SK-N-SH treated with all-trans-retinoic acid at 6 μM for 48 hours (cell line): ENCODE measurements around the gene IDH3B.

Experiments
- ATAC-seq: fragments of 200-7000 bp; cut with Tn5 transposase; 3 replicates; pipeline ENCODE4 v1.9.1; 2020; ENCODE audit warnings: mild to moderate bottlenecking, moderate library complexity
- ARNTL ChIP-seq: fragments of 450-650 bp; formaldehyde crosslinking; IDR thresholded peaks from 2 replicates; pipeline ENCODE4 v1.5.0; 2020; ENCODE audit warnings: low read depth, mild to moderate bottlenecking, moderate library complexity, borderline replicate concordance
- BACH2 ChIP-seq: fragments of 250-450 bp; sonication (Bioruptor Pico); IDR thresholded peaks from 2 replicates; pipeline ENCODE4 v1.9.0; 2021; ENCODE audit warnings: mild to moderate bottlenecking, borderline replicate concordance
- CREB5 ChIP-seq: fragments of 250-450 bp; sonication (Bioruptor Pico); IDR thresholded peaks from 2 replicates; pipeline ENCODE4 v1.5.1; 2020; ENCODE audit warnings: low read depth, mild to moderate bottlenecking, moderate library complexity
- CSDC2 ChIP-seq: fragments of 250-450 bp; sonication (Bioruptor Pico); IDR thresholded peaks from 2 replicates; pipeline ENCODE4 v1.5.0; 2020; ENCODE audit warnings: mild to moderate bottlenecking, moderate library complexity
- ESRRG ChIP-seq: fragments of 250-450 bp; sonication (Bioruptor Pico); IDR thresholded peaks from 2 replicates; pipeline ENCODE4 v1.6.1; 2021; ENCODE audit warnings: mild to moderate bottlenecking
- GLIS3 ChIP-seq: fragments of 250-450 bp; sonication (Bioruptor Pico); IDR thresholded peaks from 2 replicates; pipeline ENCODE4 v1.5.0; 2020; ENCODE audit warnings: mild to moderate bottlenecking, moderate library complexity
- ISL1 ChIP-seq: fragments of 250-450 bp; sonication (Bioruptor Pico); IDR thresholded peaks from 2 replicates; pipeline ENCODE4 v2.1.2; 2022; ENCODE audit warnings: mild to moderate bottlenecking, moderate library complexity
- PPARA ChIP-seq: fragments of 250-450 bp; sonication (Bioruptor Pico); IDR thresholded peaks from 2 replicates; pipeline ENCODE4 v1.5.0; 2020; ENCODE audit warnings: mild to moderate bottlenecking, borderline replicate concordance
- RARB ChIP-seq: fragments of 250-450 bp; sonication (Bioruptor Pico); IDR thresholded peaks from 2 replicates; pipeline ENCODE4 v1.8.0; 2021; ENCODE audit warnings: mild to moderate bottlenecking, moderate library complexity
- SNAI2 ChIP-seq: fragments of 250-450 bp; sonication (Bioruptor Pico); IDR thresholded peaks from 2 replicates; pipeline ENCODE4 v1.5.0; 2020; ENCODE audit warnings: mild to moderate bottlenecking, moderate library complexity
- TCF4 ChIP-seq: fragments of 250-450 bp; sonication (Bioruptor Pico); IDR thresholded peaks from 2 replicates; pipeline ENCODE4 v1.8.0; 2021; ENCODE audit warnings: mild to moderate bottlenecking, moderate library complexity, borderline replicate concordance
- ZC3H10 ChIP-seq: fragments of 250-450 bp; sonication (Bioruptor Pico); IDR thresholded peaks from 2 replicates; pipeline ENCODE4 v1.5.1; 2021; ENCODE audit warnings: mild to moderate bottlenecking, moderate library complexity
- ZFP3 ChIP-seq: fragments of 250-450 bp; sonication (Bioruptor Pico); IDR thresholded peaks from 2 replicates; pipeline ENCODE4 v1.5.0; 2020; ENCODE audit warnings: mild to moderate bottlenecking, moderate library complexity
- ZNF565 ChIP-seq: fragments of 450-650 bp; formaldehyde crosslinking; conservative IDR thresholded peaks from 2 replicates; pipeline ENCODE4 v1.5.0; 2020; ENCODE audit warnings: low read depth, mild to moderate bottlenecking, moderate library complexity
- ZNF70 ChIP-seq: fragments of 450-650 bp; formaldehyde crosslinking; IDR thresholded peaks from 2 replicates; pipeline ENCODE4 v1.5.0; 2020; ENCODE audit warnings: mild to moderate bottlenecking, moderate library complexity
- ZNF8 ChIP-seq: fragments of 450-650 bp; formaldehyde crosslinking; IDR thresholded peaks from 2 replicates; pipeline ENCODE4 v1.5.0; 2020; ENCODE audit warnings: mild to moderate bottlenecking, moderate library complexity
- TF ChIP-seq, protein P1 (sequence below): fragments of 250-450 bp; sonication (Bioruptor Pico); IDR thresholded peaks from 2 replicates; pipeline ENCODE4 v1.5.1; 2021; ENCODE audit warnings: mild to moderate bottlenecking, moderate library complexity
- TF ChIP-seq, protein P2 (sequence below): fragments of 250-450 bp; sonication (Bioruptor Pico); IDR thresholded peaks from 2 replicates; pipeline ENCODE4 v1.8.0; 2021; ENCODE audit warnings: low read depth, mild to moderate bottlenecking, moderate library complexity, borderline replicate concordance
- TF ChIP-seq, protein P3 (sequence below): fragments of 250-450 bp; sonication (Bioruptor Pico); IDR thresholded peaks from 2 replicates; pipeline ENCODE4 v1.8.0; 2020; ENCODE audit warnings: mild to moderate bottlenecking, moderate library complexity, borderline replicate concordance

IDH3B gene

DNA sequence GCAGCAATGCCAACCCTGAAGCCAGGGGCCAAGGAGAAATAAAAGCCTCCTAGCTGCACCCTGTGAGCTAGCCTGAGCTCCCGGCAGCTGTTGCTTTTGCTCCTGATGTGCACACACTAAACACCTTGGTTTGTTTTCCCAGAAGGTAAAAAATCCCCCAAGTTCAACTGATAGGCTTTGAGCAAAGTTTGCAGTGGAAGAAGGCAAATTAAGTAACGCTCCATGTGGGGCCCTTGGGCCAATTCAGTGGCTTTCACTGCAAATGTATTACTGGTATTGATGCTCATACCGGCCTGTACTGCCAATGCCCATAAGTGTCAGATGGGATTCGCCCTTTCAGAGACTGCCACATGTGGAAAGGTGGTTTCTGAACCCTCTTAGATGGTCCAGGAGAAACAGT is 9.4 kb upstream of the IDH3B start:
- TF ChIP-seq ZNF565 (CRISPR knock-in tag) (no peak), RARB (no peak), ZNF8 (no peak), ZC3H10 (CRISPR knock-in tag) (no peak), GLIS3 (CRISPR knock-in tag) (no peak), TCF4 (CRISPR knock-in tag) (no peak), CSDC2 (no peak)
- TF ChIP-seq, protein P1, sequence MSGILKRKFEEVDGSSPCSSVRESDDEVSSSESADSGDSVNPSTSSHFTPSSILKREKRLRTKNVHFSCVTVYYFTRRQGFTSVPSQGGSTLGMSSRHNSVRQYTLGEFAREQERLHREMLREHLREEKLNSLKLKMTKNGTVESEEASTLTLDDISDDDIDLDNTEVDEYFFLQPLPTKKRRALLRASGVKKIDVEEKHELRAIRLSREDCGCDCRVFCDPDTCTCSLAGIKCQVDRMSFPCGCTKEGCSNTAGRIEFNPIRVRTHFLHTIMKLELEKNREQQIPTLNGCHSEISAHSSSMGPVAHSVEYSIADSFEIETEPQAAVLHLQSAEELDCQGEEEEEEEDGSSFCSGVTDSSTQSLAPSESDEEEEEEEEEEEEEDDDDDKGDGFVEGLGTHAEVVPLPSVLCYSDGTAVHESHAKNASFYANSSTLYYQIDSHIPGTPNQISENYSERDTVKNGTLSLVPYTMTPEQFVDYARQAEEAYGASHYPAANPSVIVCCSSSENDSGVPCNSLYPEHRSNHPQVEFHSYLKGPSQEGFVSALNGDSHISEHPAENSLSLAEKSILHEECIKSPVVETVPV = no peak
- TF ChIP-seq, protein P2, sequence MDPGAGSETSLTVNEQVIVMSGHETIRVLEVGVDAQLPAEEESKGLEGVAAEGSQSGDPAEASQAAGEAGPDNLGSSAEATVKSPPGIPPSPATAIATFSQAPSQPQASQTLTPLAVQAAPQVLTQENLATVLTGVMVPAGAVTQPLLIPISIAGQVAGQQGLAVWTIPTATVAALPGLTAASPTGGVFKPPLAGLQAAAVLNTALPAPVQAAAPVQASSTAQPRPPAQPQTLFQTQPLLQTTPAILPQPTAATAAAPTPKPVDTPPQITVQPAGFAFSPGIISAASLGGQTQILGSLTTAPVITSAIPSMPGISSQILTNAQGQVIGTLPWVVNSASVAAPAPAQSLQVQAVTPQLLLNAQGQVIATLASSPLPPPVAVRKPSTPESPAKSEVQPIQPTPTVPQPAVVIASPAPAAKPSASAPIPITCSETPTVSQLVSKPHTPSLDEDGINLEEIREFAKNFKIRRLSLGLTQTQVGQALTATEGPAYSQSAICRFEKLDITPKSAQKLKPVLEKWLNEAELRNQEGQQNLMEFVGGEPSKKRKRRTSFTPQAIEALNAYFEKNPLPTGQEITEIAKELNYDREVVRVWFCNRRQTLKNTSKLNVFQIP (CRISPR knock-in tag) = no peak
- TF ChIP-seq, all 23 proteins: peak for 0

DNA sequence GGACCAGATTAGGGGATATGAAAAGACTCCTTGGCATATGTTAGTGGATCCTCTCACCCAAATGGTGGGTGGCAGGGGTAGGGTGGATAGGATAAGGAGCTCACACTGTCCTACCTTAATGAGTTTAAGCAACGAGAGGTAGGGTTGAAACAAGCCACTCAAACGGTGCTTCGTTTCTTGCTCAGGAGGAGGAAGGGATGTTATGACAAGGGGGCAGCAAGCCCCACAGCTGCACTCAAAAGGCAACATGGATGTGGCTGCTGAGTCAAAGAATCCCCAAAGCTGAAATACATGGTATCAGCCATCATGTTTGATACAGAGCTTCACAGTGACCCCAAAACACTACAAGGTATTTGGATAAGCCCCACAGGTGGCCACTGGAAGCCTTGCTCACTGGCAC is 8.4 kb upstream of the IDH3B start:
- no peak for ATAC-seq
- TF ChIP-seq, protein P2 (CRISPR knock-in tag) = no peak
- TF ChIP-seq ARNTL (no peak), CREB5 (CRISPR knock-in tag) (no peak), ZNF70 (CRISPR knock-in tag) (no peak), GLIS3 (CRISPR knock-in tag) (no peak), ZFP3 (CRISPR knock-in tag) (no peak), ZC3H10 (CRISPR knock-in tag) (no peak), CSDC2 (no peak), SNAI2 (CRISPR knock-in tag) (no peak), ZNF8 (no peak), ISL1 (no peak), TCF4 (CRISPR knock-in tag) (no peak), RARB (no peak), PPARA (CRISPR knock-in tag) (no peak)
- TF ChIP-seq, protein P1 = no peak
- TF ChIP-seq, protein P3, sequence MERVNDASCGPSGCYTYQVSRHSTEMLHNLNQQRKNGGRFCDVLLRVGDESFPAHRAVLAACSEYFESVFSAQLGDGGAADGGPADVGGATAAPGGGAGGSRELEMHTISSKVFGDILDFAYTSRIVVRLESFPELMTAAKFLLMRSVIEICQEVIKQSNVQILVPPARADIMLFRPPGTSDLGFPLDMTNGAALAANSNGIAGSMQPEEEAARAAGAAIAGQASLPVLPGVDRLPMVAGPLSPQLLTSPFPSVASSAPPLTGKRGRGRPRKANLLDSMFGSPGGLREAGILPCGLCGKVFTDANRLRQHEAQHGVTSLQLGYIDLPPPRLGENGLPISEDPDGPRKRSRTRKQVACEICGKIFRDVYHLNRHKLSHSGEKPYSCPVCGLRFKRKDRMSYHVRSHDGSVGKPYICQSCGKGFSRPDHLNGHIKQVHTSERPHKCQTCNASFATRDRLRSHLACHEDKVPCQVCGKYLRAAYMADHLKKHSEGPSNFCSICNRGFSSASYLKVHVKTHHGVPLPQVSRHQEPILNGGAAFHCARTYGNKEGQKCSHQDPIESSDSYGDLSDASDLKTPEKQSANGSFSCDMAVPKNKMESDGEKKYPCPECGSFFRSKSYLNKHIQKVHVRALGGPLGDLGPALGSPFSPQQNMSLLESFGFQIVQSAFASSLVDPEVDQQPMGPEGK (CRISPR knock-in tag) = no peak

More for the DNA sequence above, 9.4 kb upstream of the IDH3B start:
- ATAC-seq = no peak

- no peak for ATAC-seq
- TF ChIP-seq ZNF8 (no peak), ISL1 (no peak)
Measured at GRCh38 chr20:2671977-2672376, 8.0 kb upstream of the IDH3B start.

GRCh38 chr20:2663364-2663886 is 591 bp downstream of the IDH3B start:
- TF ChIP-seq ESRRG (CRISPR knock-in tag) (no peak), PPARA (CRISPR knock-in tag) (no peak), GLIS3 (CRISPR knock-in tag) (no peak), SNAI2 (CRISPR knock-in tag) (no peak), ZNF70 (CRISPR knock-in tag) (no peak), TCF4 (CRISPR knock-in tag) (no peak), ZNF565 (CRISPR knock-in tag) (no peak), BACH2 (no peak), ZNF8 (no peak), CREB5 (CRISPR knock-in tag) (no peak)
- TF ChIP-seq, protein P2 (CRISPR knock-in tag) = no peak
- TF ChIP-seq, protein P3 (CRISPR knock-in tag) = no peak
- TF ChIP-seq, all 23 proteins: peak for 0
- ATAC-seq = no peak
